PC-3 (cell line): ENCODE measurements around the gene GHRH.

Experiments
- CTCF ChIP-seq: fragments of 300-600 bp; sonication (generic); conservative IDR thresholded peaks from 2 replicates; pipeline ENCODE4 v1.5.1; 2017; ENCODE audit warnings: antibody characterized with exemption, low read depth, mild to moderate bottlenecking, low read length
- EZH2 ChIP-seq: fragments of 300-600 bp; sonication (generic); IDR thresholded peaks from one replicate; pipeline ENCODE4 v1.6.1; 2017; ENCODE audit warnings: antibody characterized with exemption, mild to moderate bottlenecking, low read length; ENCODE audit not compliant: unreplicated experiment
- EZH2phosphoT487 ChIP-seq: fragments of 300-600 bp; sonication (generic); IDR thresholded peaks from 2 replicates; pipeline ENCODE4 v1.6.1; 2018; ENCODE audit warnings: mild to moderate bottlenecking, antibody characterized with exemption, low read length, borderline replicate concordance

GRCh38 chr20:37283530-37284195 lies 22.0 kb upstream of the GHRH start:
- TF ChIP-seq CTCF (no peak), EZH2 (no peak), EZH2phosphoT487 (no peak)
